ENCODE results near the gene COL4A2.

The COL4A2 gene

GRCh38 chr13:110536006-110536693 is 229.1 kb downstream of the COL4A2 start:
- DNase-seq (ENCODE audit: low spot score): no peak

- DNase-seq (ENCODE audit: low spot score): no peak
Measured at GRCh38 chr13:110538632-110539031, 231.5 kb downstream of the COL4A2 start.

GRCh38 chr13:110539894-110540293 is 232.8 kb downstream of the COL4A2 start:
- no peak for DNase-seq (ENCODE audit: low spot score)

GRCh38 chr13:110540871-110541525 is 233.9 kb downstream of the COL4A2 start:
- no peak for DNase-seq (ENCODE audit: low spot score)

GRCh38 chr13:110541526-110541920 is 234.4 kb downstream of the COL4A2 start:
- DNase-seq (ENCODE audit: low spot score): no peak

GRCh38 chr13:110542169-110542796 is 235.2 kb downstream of the COL4A2 start:
- DNase-seq (ENCODE audit: low spot score): no peak

GRCh38 chr13:110546378-110546777 is 239.3 kb downstream of the COL4A2 start:
- no peak for DNase-seq (ENCODE audit: low spot score)

- DNase-seq (ENCODE audit: low spot score): peak; percentile 76
Measured at GRCh38 chr13:110546926-110547325, 239.8 kb downstream of the COL4A2 start.

- DNase-seq (ENCODE audit: low spot score): no peak
Measured at GRCh38 chr13:110548891-110549794, 242.1 kb downstream of the COL4A2 start.

- DNase-seq (ENCODE audit: low spot score): no peak
Measured at GRCh38 chr13:110549795-110550160, 242.7 kb downstream of the COL4A2 start.

GRCh38 chr13:110551284-110551683 is 244.2 kb downstream of the COL4A2 start:
- DNase-seq (ENCODE audit: low spot score): no peak

GRCh38 chr13:110552767-110553166 is 245.7 kb downstream of the COL4A2 start:
- DNase-seq (ENCODE audit: low spot score): no peak

- no peak for DNase-seq (ENCODE audit: low spot score)
Measured at GRCh38 chr13:110553417-110553816, 246.3 kb downstream of the COL4A2 start.

GRCh38 chr13:110554227-110554836 is 247.2 kb downstream of the COL4A2 start:
- DNase-seq (ENCODE audit: low spot score): no peak

- no peak for DNase-seq (ENCODE audit: low spot score)
Measured at GRCh38 chr13:110554946-110555345, 247.9 kb downstream of the COL4A2 start.

- no peak for DNase-seq (ENCODE audit: low spot score)
Measured at GRCh38 chr13:110555601-110556223, 248.6 kb downstream of the COL4A2 start.

- no peak for DNase-seq (ENCODE audit: low spot score)
Measured at GRCh38 chr13:110556224-110556606, 249.1 kb downstream of the COL4A2 start.

- DNase-seq (ENCODE audit: low spot score): no peak
Measured at GRCh38 chr13:110557082-110557481, 250.0 kb downstream of the COL4A2 start.

- no peak for DNase-seq (ENCODE audit: low spot score)
Measured at GRCh38 chr13:110557610-110558305, 250.7 kb downstream of the COL4A2 start.

- no peak for DNase-seq (ENCODE audit: low spot score)
Measured at GRCh38 chr13:110559429-110559943, 252.4 kb downstream of the COL4A2 start.

GRCh38 chr13:110559986-110560385 is 252.9 kb downstream of the COL4A2 start:
- no peak for DNase-seq (ENCODE audit: low spot score)

All from LoVo (cell line).